Right lung (tissue), 5 donors: ENCODE data around the gene SRC. TPM values are rescaled to one million over a fixed set of nuclear protein-coding genes. Genes with fewer than 3 reads are reported as not detected.

Experiments
- DNase-seq, 2 donors: peaks; one replicate each; pipeline ENCODE4 v3.0.0-alpha.2; 2013
- polyA plus RNA-seq, 5 donors: library from polyadenylated mRNA; unstranded; fragments of 120-200 nt; gene quantifications; one replicate each; pipeline versions ENCODE4 v1.2.1 to v1.2.3, GENCODE V29; 2013; ENCODE audit warnings: inconsistent platforms in 1 of 5, low replicate concordance in 1 of 5; ENCODE audit not compliant: insufficient read length in 5 of 5, insufficient read depth in 1 of 5

SRC gene
- polyA plus RNA-seq, 5 donors, result 57.2 to 89.4 (median 72.2) TPM

- no peak for DNase-seq
These were observed 77.6 kb downstream of the SRC start for GRCh38 chr20:37423545-37423944.

GRCh38 chr20:37424062-37424851, 78.3 kb downstream of the SRC start:
- no peak for DNase-seq

- no peak for DNase-seq
These were observed 79.2 kb downstream of the SRC start for GRCh38 chr20:37425103-37425625.

GRCh38 chr20:37426106-37426505, 80.2 kb downstream of the SRC start:
- no peak for DNase-seq

- no peak for DNase-seq
These were observed 81.0 kb downstream of the SRC start for GRCh38 chr20:37426978-37427377.

- no peak for DNase-seq
These were observed 84.1 kb downstream of the SRC start for GRCh38 chr20:37430044-37430443.

GRCh38 chr20:37430778-37431460, 85.0 kb downstream of the SRC start:
- no peak for DNase-seq

- no peak for DNase-seq
These were observed 85.8 kb downstream of the SRC start for GRCh38 chr20:37431786-37432185.

GRCh38 chr20:37432606-37433005, 86.7 kb downstream of the SRC start:
- DNase-seq, result no peak

- no peak for DNase-seq
These were observed 89.7 kb downstream of the SRC start for GRCh38 chr20:37435607-37436006.

GRCh38 chr20:37436527-37437186, 90.7 kb downstream of the SRC start:
- no peak for DNase-seq

- DNase-seq, result no peak
These were observed 91.7 kb downstream of the SRC start for GRCh38 chr20:37437676-37438075.

- DNase-seq, result no peak
These were observed 92.7 kb downstream of the SRC start for GRCh38 chr20:37438464-37439222.

GRCh38 chr20:37439223-37439933, 93.4 kb downstream of the SRC start:
- DNase-seq, result no peak

GRCh38 chr20:37441023-37441422, 95.1 kb downstream of the SRC start:
- no peak for DNase-seq

GRCh38 chr20:37442547-37442946, 96.6 kb downstream of the SRC start:
- no peak for DNase-seq

- no peak for DNase-seq
These were observed 97.0 kb downstream of the SRC start for GRCh38 chr20:37442986-37443385.

GRCh38 chr20:37443596-37443995, 97.7 kb downstream of the SRC start:
- DNase-seq, result no peak

GRCh38 chr20:37445041-37445440, 99.1 kb downstream of the SRC start:
- DNase-seq, result no peak

GRCh38 chr20:37446286-37447032, 100.5 kb downstream of the SRC start:
- no peak for DNase-seq
